Dedifferentiated amniotic fluid mesenchymal stem cell (primary cell): ENCODE results near the gene ACE2.
"Not testable (repeated sequence)": the region's sequence is repeated elsewhere in the genome, so short reads cannot be mapped to it uniquely, and the experiment has no call there.

Source experiments
- DNase-seq: peaks from one replicate; pipeline ENCODE4 v3.0.0-alpha.2; 2016; ENCODE audit errors: extremely low spot score

The ACE2 gene

DNA sequence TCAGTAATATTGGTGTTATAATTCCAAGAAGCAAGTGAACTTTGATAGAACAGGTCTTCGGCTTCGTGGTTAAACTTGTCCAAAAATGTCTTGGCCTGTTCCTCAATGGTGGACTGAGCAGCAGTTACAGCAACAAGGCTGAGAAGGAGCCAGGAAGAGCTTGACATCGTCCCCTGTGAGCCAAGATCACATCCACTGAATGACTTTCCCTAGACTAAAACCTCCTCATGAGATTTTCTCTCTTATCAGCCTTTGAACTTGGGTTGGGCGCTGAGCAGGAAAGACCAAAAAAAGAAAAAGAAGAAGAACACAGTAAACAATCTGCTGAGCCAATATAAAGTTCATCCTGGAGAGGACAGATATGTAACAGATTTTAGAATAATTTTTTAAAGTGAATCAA, at the start of gene ACE2:
ACE2 (minus strand) TSS at position 216 of the 400 bp plus-strand sequence; CDS start at position 167, 49 bp downstream.
- DNase-seq: no peak

DNA sequence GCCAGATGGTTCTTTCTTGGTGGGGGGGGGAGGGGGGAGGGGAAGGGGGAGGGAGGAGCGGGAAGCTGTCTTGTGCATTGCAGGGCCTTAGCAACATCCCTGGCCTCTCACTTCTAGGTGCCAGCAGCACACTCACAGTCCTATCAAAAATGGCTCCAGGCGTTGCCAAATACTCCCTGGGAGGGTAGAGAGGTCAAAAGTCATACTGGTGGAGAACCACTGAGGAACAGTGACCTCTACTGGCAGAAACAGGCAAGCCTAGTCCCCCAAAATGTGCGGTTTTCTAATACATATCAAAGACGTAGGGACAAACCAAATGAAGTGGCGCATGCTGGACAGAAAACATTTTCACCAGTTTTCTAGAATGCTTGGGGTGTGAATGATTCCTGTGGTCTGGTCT, 46.8 kb upstream of the ACE2 start:
- not testable (repeated sequence) for DNase-seq

- DNase-seq: no peak
Measured at GRCh38 chrX:15646543-15646942, 45.8 kb upstream of the ACE2 start.

- no peak for DNase-seq
Measured at GRCh38 chrX:15646031-15646430, 45.3 kb upstream of the ACE2 start.

DNA sequence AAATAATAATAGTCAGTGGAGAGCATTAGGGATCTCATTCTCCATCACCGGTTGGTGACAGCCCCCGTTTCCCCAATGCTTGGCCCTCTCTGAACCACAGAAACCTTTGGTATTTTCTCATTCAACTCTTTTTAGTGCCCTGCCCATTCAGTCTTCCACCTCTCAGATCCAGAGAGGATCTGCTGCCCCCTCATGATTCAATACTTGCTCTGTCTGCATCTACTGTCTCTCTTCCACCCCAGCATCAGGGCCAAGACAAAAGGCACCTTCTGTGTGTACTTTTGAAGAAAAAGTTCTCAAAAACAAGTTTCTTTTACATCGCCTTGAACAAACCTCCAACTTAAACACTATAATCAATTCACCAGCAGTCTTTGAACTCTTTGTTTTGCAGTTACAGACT, 44.5 kb upstream of the ACE2 start:
- no peak for DNase-seq

DNA sequence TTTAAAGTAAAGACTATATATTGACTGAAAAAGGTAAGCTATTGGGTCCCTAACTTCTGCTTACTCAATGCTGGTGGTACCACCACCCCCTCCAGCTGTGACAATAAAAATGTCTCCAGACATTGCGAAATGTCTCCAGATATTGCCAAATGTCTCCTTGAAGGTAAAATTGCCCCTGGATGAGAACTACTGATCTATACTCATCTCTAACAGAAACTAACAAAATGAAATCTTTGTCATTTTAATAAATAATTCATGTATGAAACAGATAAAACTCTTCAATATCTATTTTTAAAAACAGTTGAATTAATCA, 43.8 kb upstream of the ACE2 start:
- no peak for DNase-seq

GRCh38 chrX:15643786-15644559, 43.2 kb upstream of the ACE2 start:
- no peak for DNase-seq

GRCh38 chrX:15631637-15632036, 30.9 kb upstream of the ACE2 start:
- no peak for DNase-seq

GRCh38 chrX:15623054-15623453, 22.3 kb upstream of the ACE2 start:
- DNase-seq: no peak

GRCh38 chrX:15619053-15619755, 18.4 kb upstream of the ACE2 start:
- DNase-seq: no peak

- DNase-seq: no peak
Measured at GRCh38 chrX:15617111-15617510, 16.4 kb upstream of the ACE2 start.

GRCh38 chrX:15616531-15616930, 15.8 kb upstream of the ACE2 start:
- DNase-seq: no peak

DNA sequence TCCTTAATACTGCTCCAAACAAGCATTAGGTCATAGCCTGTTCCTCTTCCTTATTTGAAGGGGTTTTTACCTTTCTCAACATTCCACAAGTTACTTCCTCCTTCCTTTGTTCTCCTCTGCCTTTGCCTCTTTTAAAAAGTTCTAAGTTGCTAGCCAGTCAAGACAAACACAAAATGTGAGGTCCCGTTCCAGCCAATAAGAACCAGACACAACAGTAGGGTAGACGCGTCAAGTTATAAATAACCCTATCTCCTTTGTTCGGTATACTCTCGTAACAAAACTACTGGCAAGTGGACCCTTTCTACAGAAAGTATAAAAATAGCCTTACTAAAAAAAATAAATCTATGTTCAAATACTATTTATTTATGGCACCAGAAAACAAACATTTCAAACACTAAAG, 6.3 kb upstream of the ACE2 start:
- no peak for DNase-seq

DNA sequence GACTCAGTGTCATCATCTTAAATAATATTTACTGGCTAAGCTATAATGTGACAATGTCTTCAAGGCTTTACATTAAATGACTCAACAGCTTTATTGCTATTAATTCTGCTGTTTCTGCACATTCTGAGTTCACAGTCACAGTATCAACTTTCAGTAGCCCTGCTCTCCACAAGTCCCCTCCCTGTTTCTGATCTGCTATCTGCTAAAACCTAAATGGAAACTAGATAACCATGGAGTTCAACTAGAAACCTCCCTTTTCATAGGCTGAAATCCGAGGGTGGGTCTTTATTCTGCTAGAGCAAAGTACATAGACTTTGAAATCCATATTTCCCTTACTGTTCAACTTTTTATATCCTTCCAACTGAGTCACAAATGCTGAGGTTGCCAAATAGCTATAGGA, 5.4 kb upstream of the ACE2 start:
- no peak for DNase-seq

GRCh38 chrX:15605226-15605625, 4.5 kb upstream of the ACE2 start:
- no peak for DNase-seq

- no peak for DNase-seq
Measured at GRCh38 chrX:15602761-15603160, 2.0 kb upstream of the ACE2 start.

DNA sequence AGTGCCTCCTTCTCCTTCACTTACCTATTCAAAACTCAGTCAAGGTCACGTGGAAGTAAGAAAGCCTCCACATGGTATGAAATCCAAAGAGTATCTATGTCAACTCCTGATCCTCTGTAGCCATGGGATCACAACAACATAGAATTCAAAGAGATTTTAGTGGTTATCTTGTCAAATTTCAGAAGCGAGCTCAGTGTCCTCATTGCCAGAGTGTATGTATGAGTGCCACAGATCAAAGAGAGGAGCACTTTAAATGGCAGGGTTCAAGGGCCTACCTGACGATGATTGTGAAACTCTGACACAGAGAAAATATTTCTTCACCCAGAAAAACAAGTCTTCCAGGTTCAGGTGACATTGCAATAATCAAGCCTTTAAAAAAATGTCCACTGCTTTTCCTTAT, 1.2 kb upstream of the ACE2 start:
- DNase-seq: no peak

DNA sequence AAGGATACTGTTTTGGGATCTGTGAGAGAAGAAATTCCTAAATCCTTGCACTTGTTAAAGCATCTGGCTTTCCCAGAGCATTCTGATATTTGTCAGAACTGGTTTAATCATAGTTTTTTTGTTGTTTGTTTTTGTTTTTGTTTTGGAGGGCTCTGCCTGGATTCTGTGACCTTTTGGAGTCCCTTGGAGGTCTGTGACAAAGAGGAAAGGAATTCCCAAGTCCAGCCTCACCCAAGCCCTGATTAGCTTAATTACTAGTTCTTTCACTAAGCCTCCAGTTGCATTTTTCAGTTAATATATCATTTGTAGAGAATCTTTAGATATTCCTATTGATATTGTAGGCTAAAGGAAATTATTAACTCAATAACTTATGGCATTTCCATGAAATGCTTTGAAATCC, 711 bp downstream of the ACE2 start:
- no peak for DNase-seq

GRCh38 chrX:15599461-15599860, 1.3 kb downstream of the ACE2 start:
- DNase-seq: no peak

DNA sequence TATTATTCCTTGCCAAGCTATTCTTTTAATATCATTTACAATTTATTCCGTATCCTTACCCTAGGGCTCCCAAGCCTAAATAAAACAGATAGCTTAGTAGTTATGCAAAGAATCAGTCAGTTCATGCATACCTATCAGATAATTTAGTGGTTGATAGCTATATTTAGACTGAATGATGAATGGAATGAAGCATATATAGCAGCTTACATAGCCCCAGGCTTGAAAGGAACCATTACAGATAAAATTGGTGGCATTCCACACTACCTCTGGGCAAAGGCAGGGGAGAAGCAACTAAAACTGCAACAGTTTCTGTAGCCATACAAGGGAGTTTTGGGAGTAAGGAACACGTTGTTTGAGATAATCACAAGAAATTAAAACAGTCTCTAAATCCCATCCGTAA, 2.7 kb downstream of the ACE2 start:
- no peak for DNase-seq

DNA sequence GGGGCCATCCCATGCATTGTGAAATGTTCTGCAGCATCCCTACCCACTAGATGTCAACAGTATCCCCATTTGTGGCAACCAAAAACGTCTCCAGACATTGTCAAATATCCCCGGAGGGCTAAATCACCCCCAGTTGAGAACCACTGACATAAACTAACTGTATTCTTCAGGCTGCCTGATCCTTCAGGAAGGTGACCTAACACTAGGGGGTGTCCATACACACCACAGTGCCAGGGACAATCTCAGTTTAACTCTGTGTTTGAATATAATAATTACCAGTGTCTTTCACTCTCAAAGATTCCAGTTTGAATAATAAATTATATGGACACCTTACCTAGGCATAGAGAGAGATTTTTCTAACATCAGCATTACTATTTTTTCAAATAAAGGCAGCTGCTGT, 6.4 kb downstream of the ACE2 start:
- no peak for DNase-seq

- no peak for DNase-seq
Measured at GRCh38 chrX:15579778-15580747, 20.7 kb downstream of the ACE2 start.
